Prostate gland (tissue), 2 donors: ENCODE measurements around the gene AIPL1. TPM values are rescaled to one million over a fixed set of nuclear protein-coding genes. Genes with fewer than 3 reads are reported as not detected.

Experiments used
- DNase-seq: peaks from one replicate; pipeline ENCODE4 v3.0.0-alpha.2; 2019; ENCODE audit warnings: low spot score
- H3K27ac ChIP-seq, 2 donors: fragments of 200-600 bp; sonication (generic); 2 replicates each; pipeline ENCODE4 v1.5.1; 2017 to 2019
- H3K27me3 ChIP-seq: fragments of 200-600 bp; sonication (generic); replicated peaks from 2 replicates; pipeline ENCODE4 v1.5.1; 2019; ENCODE audit not compliant: insufficient read depth
- H3K36me3 ChIP-seq, 2 donors: fragments of 200-600 bp; sonication (generic); 1 replicate in 1 of 2; 2 replicates in 1 of 2; pipeline versions ENCODE4 v1.5.1 to v1.8.1; 2017 to 2019
- H3K4me1 ChIP-seq: fragments of 200-600 bp; sonication (generic); replicated peaks from 2 replicates; pipeline ENCODE4 v1.5.1; 2019
- H3K4me3 ChIP-seq, 2 donors: fragments of 200-600 bp; sonication (generic); 2 replicates each; pipeline ENCODE4 v1.5.1; 2017 to 2019
- H3K9me3 ChIP-seq: fragments of 200-600 bp; sonication (generic); 2 replicates; pipeline ENCODE4 v1.5.1; 2017
- POLR2A ChIP-seq: fragments of 450-650 bp; IDR thresholded peaks from one replicate; pipeline ENCODE4 v1.6.1; 2016; ENCODE audit warnings: antibody characterized with exemption, mild to moderate bottlenecking
- POLR2AphosphoS5 ChIP-seq: sonication (generic); formaldehyde crosslinking; IDR thresholded peaks from one replicate; pipeline ENCODE4 v1.6.1; 2017; ENCODE audit warnings: antibody characterized with exemption
- WGBS: methylation state at CpG from one replicate; pipeline ENCODE4 v1.1.5; 2018; 5-methylcytosine and 5-hydroxymethylcytosine counted together
- intact Hi-C: fragments of 100-400 bp; cut with DNase I; formaldehyde crosslinking; loops from one replicate; pipeline ENCODE4 v1.14.2; 2022
- total RNA-seq, 2 donors: library from RNA; depleted of rRNA; stranded (reverse); fragments of >200 nt; gene quantifications; one replicate each; pipeline ENCODE4 v1.1.0, GENCODE V29; 2016
- TF ChIP-seq, protein P1 (sequence below), 4 experiments: fragments of 200-600 bp in 2 of 4; fragments of 450-650 bp in 2 of 4; sonication (generic) in 2 of 4; IDR thresholded peaks; 1 replicate in 3 of 4; 2 replicates in 1 of 4; pipeline ENCODE4 v1.5.1; 2016 to 2019; ENCODE audit warnings: antibody characterized with exemption in 4 of 4, mild to moderate bottlenecking in 2 of 4, moderate library complexity in 2 of 4

Gene AIPL1
- total RNA-seq, 2 donors from 2014 or later: not detected

DNA sequence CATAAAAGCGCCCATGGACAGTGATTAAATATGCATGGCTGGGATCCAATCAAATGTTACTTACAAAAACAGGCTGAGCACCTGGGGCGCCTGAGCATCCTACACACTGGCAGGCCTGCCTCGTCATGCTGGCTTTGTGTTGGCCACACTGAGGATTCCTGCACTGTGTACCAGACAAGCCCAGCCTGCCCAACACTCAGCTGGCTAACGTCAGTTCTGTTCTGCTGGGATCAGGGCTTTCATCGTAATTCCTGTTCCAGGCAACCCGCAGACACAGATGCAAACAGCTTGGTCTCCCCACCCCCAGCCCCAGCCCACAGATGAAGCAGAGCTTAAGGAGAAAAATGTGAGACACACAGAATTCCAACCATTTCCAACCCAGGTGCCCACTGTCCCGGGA, 40.0 kb upstream of the AIPL1 start:
- H3K36me3 ChIP-seq: no peaks in the 10 kb centered on the region
- no peak overlapping the region for H3K4me3 ChIP-seq
- no peaks in the 10 kb centered on the region for H3K9me3 ChIP-seq
- no peaks in the 10 kb centered on the region for H3K27me3 ChIP-seq
- intact Hi-C loops: no loop called here
- DNase-seq: no peak
- 42% methylated on average over 7 of the region's 7 CpGs for whole genome bisulfite sequencing
- TF ChIP-seq POLR2AphosphoS5 (no peak), POLR2A (no peak)
- TF ChIP-seq, protein P1, sequence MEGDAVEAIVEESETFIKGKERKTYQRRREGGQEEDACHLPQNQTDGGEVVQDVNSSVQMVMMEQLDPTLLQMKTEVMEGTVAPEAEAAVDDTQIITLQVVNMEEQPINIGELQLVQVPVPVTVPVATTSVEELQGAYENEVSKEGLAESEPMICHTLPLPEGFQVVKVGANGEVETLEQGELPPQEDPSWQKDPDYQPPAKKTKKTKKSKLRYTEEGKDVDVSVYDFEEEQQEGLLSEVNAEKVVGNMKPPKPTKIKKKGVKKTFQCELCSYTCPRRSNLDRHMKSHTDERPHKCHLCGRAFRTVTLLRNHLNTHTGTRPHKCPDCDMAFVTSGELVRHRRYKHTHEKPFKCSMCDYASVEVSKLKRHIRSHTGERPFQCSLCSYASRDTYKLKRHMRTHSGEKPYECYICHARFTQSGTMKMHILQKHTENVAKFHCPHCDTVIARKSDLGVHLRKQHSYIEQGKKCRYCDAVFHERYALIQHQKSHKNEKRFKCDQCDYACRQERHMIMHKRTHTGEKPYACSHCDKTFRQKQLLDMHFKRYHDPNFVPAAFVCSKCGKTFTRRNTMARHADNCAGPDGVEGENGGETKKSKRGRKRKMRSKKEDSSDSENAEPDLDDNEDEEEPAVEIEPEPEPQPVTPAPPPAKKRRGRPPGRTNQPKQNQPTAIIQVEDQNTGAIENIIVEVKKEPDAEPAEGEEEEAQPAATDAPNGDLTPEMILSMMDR (IDR thresholded peaks at IDR 0.05): no peak
- H3K27ac ChIP-seq: no peak overlapping the region
- H3K4me1 ChIP-seq: no peaks in the 10 kb centered on the region

DNA sequence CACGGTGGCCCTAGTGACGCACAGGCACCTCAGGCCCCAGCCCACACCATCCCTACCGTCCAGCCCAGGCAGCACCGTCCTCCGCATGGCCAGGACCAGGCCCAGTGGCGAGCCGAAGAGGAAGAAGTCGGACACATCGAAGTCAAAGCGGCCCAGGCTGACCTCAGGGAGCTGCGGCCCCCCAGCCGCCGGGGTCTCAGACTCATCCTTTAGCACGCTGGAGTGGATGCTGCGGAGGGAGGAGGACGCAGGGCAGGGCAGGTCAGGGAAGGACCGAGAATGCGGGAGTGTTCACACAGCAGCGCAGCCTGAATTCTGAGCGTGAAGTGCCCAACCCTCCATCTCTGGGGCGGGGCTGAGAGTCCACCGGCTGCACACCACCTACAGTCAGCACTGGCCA, 39.5 kb upstream of the AIPL1 start:
- DNase-seq: no peak
- Histone ChIP-seq H3K27ac (no peak overlapping the region), H3K36me3 (no peaks in the 10 kb centered on the region), H3K4me3 (no peak overlapping the region), H3K4me1 (no peaks in the 10 kb centered on the region), H3K9me3 (no peaks in the 10 kb centered on the region), H3K27me3 (no peaks in the 10 kb centered on the region)
- TF ChIP-seq POLR2A (no peak), POLR2AphosphoS5 (no peak)
- TF ChIP-seq, protein P1 (IDR thresholded peaks at IDR 0.05): no peak
- intact Hi-C loops: no loop called here
- WGBS: 86% methylated on average over 22 of the region's 22 CpGs

DNA sequence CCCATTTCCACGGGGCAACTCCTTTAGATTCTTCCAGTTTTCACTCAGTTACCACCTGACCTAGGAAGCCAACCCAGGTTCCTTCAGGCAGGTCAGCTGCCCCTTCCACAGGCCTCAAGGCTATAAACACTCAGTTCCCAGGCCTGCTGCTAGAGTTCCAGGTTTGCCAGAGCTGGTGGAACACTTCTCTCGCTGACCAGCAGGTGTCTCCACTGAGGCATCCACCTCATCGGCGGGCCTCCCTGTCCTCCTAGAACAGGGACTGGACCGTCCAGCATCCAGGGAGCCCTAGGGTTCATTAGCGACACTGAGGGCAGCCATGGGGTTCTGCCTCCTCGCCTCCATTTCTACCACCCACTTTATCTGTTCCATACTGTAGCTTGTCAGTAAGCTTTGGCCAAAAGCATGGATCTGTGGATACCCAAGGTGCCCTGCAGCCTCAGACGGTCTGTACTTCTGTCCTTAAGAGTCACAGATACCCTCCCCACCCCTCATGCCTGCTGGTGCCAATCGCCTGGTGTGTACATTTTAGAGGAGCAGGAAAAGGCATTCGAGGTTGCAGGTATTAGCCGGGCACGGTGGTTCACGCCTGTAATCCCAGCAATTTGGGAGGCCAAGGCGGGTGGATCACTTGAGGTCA, 38.3 kb upstream of the AIPL1 start:
- H3K4me1 ChIP-seq: no peaks in the 10 kb centered on the region
- no peak overlapping the region for H3K27ac ChIP-seq
- 48% methylated on average over 14 of the region's 14 CpGs for WGBS
- H3K36me3 ChIP-seq: no peaks in the 10 kb centered on the region
- no peak overlapping the region for H3K4me3 ChIP-seq
- intact Hi-C loops: no loop called here
- H3K27me3 ChIP-seq: no peaks in the 10 kb centered on the region
- H3K9me3 ChIP-seq: no peaks in the 10 kb centered on the region
- DNase-seq: peak; percentile 70
- TF ChIP-seq POLR2A (no peak), POLR2AphosphoS5 (peak; percentile 66)
- TF ChIP-seq, protein P1 (IDR thresholded peaks at IDR 0.05): peak; percentile 88 to 95 (median 92)

DNA sequence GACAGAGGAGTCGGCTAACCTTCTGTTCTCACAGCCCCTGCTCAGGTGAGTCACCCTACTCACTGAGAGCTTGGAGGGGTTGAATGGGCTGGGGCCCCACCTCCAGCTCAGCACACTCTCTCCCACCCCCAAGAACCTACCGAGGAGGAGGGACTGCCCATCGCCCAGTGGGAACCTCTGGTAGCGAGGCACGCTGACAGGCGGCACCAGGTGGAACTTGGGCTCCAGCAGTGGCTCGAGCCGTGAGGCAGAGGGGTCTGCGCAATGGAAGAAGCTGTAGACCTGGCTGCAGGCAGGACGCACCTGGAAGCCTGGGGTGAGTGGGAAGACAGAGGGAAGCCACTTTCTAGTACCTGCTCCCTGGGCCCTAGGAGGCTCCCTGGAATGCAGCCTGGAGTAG, 37.6 kb upstream of the AIPL1 start:
- Histone ChIP-seq H3K4me3 (no peak overlapping the region), H3K9me3 (no peaks in the 10 kb centered on the region), H3K4me1 (no peaks in the 10 kb centered on the region), H3K27ac (no peak overlapping the region), H3K36me3 (no peaks in the 10 kb centered on the region), H3K27me3 (no peaks in the 10 kb centered on the region)
- DNase-seq: no peak
- 86% methylated on average over 10 of the region's 10 CpGs for WGBS
- intact Hi-C loops: no loop called here
- TF ChIP-seq, protein P1 (IDR thresholded peaks at IDR 0.05): no peak
- TF ChIP-seq POLR2AphosphoS5 (no peak), POLR2A (no peak)
